Cerebellar cortex (tissue), 1 donor: ENCODE data around the gene CYYR1.
"Not testable (repeated sequence)": the region's sequence is repeated elsewhere in the genome, so short reads cannot be mapped to it uniquely, and the experiment has no call there.

Experiments
- DNase-seq: peaks from one replicate; pipeline ENCODE4 v3.0.0-alpha.2; 2015; ENCODE audit warnings: low spot score

The CYYR1 gene

DNA sequence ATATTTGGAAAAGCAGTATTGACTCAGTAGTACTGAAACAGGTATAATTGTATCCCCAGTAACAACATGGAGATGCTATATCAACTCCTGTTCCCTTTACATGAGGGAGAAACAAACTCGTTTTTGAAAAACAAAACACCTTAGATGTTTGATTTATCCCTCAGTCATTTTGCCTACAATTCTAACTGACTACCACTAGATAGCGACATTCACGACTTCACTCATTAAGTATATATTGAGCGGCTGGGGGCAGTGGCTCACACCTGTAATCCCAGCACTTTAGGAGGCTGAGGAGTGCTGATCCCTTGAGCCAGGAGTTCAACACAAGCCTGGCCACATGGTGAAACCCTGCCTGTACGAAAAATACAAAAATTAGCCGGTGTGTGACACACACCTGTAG is 83.3 kb downstream of the CYYR1 start:
- DNase-seq: no peak

GRCh38 chr21:26487981-26488480 is 85.1 kb downstream of the CYYR1 start:
- DNase-seq: no peak

- DNase-seq: no peak
These were observed 99.6 kb downstream of the CYYR1 start for GRCh38 chr21:26473471-26473870.

- DNase-seq: no peak
These were observed 102.0 kb downstream of the CYYR1 start for GRCh38 chr21:26471099-26471471.

DNA sequence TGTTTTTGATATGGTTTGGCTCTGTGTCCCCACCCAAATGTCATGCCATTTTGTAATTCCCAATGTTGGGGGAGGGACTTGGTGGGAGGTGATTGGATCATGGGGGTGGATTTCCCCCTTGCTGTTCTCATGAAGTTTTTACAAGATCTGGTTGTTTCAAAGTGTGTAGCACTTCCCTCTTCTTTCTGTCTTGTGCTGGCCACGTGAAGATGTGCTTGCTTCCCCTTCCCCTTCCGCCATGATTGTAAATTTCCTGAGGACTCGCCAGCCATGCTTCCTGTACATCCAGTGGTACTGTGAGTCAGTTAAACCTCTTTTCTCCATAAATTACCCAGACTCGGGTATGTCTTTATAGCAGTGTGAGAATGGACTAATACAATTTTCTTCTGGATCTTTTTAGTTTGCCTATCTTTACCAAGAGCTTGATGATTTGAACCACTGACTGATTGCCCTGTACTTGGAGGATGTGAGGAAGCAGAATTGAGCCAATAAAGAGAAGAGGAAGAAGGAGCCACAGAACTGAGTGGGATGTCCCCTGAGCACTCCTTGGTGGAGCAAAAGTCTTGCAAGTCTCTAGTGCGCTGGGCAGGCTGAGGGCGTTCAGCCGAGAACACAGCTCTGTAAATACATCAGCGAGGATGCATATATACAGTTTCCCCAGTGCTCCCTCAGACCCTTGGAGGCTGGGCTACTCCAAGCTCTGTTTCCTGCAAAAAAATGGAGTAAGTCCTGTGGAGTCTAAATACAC is 102.6 kb downstream of the CYYR1 start:
- no peak for DNase-seq

DNA sequence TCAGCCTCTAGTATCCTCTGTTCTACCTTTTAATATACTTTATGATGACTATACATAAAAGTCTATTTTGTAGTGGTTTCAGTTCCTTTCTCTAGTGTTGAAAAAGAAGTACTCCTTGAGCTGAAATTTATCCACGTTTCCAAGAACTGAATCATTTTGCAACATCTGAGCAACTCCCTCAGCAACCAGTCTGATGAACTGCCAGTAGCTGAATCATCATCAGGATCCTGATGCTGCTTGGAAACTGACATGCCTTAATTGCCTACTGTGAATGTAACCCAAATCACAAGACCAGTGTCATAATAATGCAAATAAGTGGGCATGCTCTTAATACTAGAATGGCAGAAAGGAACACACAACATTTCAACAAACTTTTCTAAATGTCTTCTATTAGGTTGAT is 103.3 kb downstream of the CYYR1 start:
- no peak for DNase-seq

DNA sequence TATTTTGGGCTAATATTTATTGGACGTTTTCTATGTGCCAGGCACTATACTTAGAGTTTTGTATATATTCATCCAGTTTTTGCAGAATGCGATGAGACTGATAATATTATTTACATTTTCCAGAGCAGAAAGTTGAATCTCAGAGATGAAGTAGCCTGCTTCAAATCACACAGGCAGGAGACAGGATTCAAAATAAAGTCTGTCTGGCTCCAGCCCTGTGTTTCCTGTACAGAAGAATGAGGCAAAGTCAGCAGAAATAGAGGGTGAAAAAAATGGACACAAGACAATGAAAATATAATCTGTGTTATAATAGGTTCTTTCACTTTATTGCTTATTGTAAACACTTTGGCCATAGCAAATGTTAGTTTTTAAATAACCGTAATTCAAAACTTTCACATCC is 107.2 kb downstream of the CYYR1 start:
- no peak for DNase-seq

DNA sequence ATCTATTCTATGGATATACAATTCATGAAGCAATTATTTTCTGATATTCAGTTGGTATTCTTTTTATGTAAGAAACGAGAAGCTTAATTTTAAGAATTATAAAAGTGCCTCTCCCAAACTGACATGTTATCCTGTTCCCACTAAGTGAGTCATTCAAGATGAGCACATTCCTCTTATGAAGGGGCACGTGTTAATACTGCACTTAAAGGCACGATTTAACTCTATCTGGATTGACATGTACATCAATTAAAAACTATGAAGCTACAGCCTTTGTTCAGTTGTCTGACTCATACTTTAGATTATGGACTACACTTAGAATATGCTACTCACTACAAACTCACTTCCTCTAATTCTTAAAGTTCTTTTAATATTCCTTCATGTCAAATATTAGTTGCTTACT is 111.6 kb downstream of the CYYR1 start:
- DNase-seq: no peak

- no peak for DNase-seq
These were observed 112.5 kb downstream of the CYYR1 start for GRCh38 chr21:26460621-26461020.

- DNase-seq: not testable (repeated sequence)
These were observed 114.2 kb downstream of the CYYR1 start for GRCh38 chr21:26458854-26459253.

DNA sequence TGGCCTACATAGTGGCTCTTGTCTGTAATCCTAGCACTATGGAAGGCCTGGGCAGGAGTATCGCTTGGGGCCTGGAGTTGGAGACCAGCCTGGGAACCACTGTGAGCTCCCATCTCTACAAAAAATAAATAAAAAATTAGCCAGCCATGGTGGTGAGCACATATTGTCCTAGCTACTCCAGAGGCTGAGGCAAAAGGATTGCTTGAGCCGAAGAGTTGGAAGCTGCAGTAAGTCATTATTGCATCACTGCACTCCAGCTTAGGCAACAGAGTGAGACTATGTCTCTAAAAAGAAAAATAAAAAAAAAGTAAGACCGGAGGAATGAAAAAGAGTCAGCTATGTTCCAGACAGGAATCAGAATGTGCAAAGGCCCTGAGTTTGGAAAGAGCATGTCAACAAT is 115.3 kb downstream of the CYYR1 start:
- DNase-seq: no peak

GRCh38 chr21:26453267-26453666 is 119.8 kb downstream of the CYYR1 start:
- no peak for DNase-seq

GRCh38 chr21:26451081-26451740 is 121.9 kb downstream of the CYYR1 start:
- DNase-seq: no peak

- DNase-seq: no peak
These were observed 123.9 kb downstream of the CYYR1 start for GRCh38 chr21:26449161-26449560.

DNA sequence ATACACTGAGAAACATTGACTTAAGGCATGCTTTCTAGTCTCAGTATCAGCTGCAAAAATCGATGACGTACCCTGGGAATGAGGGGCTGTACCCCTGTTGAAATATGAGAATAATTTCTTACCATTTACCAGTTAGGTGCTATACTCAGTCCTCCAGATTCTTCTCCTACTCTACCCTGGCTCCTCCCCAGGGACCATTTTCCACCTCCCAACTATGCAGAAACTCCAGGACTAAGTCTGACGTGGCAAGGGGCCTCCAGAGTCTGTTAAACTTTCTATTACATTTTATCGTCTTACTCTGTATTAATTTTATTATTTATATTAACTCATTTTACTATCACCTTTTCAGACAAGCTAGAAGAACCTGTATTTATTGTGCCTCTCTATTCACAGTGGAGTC is 124.3 kb downstream of the CYYR1 start:
- no peak for DNase-seq

DNA sequence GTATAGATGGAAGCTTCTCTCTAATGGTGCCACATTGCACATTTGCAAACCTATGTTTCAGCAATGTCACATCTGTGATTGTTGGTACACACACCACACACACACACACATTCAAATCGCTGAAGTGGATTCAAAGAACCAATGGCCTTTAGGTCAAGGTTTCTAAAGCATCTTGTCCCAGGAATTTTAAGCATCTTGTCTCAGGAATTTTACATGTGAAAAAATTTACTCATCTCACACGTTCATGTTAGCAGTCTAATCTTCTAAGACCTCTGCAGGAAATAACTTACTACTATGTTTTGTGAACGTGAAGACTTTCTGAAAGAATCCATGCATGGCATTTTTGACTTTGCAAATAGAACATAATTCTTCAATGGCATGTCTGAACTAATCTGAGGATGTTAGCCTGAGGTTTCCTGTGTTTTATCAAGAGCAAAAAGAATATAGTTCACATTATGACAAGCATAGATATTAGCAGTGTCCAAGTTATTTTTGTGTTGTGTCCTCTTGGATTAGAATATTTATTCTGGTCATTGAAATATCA is 125.1 kb downstream of the CYYR1 start:
- DNase-seq: no peak

DNA sequence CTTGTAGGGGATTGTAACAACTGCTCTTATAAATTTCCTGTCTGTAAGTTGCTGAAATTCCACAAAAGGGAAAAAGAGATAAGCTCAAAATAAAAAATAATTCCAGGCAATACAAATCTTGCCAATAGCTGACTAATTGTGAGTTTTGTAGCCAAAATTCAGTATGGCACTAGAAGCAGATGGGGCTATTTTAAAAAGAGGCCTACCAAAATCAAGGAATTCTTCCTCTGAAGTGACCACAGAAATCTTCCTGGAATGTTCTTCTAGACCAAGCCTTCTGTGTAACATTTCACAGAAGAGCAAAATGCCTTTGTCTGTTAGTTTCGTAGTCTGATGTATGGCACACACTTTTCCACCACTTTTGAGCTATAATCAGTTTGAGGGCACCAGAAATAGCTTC is 127.6 kb downstream of the CYYR1 start:
- no peak for DNase-seq

GRCh38 chr21:26444646-26445045 is 128.4 kb downstream of the CYYR1 start:
- DNase-seq: no peak

- DNase-seq: no peak
These were observed 129.2 kb downstream of the CYYR1 start for GRCh38 chr21:26443867-26444266.

- no peak for DNase-seq
These were observed 129.8 kb downstream of the CYYR1 start for GRCh38 chr21:26443291-26443690.

- no peak for DNase-seq
These were observed 131.9 kb downstream of the CYYR1 start for GRCh38 chr21:26441149-26441548.

GRCh38 chr21:26438976-26439375 is 134.1 kb downstream of the CYYR1 start:
- DNase-seq: no peak

DNA sequence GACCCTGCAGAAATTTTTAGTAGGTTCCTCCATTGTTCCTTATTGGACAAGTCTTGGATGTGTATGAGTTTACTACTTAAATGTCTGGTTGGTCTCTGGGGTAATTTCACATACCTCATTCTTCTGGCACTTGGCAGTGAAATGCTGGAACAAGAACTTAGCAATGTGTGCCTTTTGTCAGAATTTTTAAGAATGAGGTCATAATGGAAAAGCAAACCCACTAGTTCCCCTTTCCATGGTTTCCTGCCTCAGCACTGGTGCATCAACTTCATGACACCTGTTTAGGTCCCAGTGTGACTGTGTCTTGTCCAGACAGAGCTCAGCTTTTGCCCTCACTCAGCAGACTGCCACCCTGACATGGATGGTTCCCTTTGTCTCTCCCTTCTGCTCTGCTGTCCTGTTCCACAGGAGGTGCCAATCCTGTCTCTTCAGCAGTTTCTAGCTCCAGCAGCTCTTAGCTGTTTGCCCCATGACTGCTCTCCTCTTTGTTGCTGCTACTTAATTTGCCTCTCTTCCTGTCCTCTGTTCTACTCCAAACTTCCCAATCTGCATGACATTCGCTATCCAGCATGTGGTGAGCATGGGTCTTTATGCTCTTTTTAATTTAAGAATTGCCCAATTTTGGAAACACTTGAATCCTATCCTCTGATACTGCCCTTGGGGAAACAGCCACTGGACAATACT is 135.6 kb downstream of the CYYR1 start:
- no peak for DNase-seq
